ENCODE data around the gene ATXN1. TPM values are rescaled to one million over a fixed set of nuclear protein-coding genes. Genes with fewer than 3 reads are reported as not detected.

The ATXN1 gene
- total RNA-seq, 1 donor from 2014 or later: 69.1 TPM

DNA sequence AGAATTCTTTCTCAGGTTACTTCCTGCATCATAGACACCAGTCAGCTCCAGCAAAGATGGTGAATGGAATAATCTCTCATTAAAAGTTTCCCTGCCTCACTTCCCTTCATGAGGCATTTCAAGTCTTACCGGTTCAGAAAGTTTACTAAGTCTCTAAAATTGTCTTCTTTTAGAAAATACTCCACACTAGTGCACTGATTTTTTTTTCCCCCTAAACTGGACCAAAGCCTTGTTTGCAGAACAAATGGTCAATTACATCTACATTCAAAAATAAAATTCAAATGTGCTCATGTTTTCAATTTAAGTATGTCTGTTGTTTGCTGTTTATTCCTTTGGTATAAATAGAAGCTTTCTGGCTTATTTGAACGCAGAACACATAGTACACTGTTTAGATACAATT, 411.7 kb downstream of the ATXN1 start:
- no peaks in the 10 kb centered on the region for H3K27me3 Mint-ChIP-seq (ENCODE audit: low read depth)
- H3K27ac Mint-ChIP-seq: no peak overlapping the region
- no peaks in the 10 kb centered on the region for H3K9me3 Mint-ChIP-seq
- no peaks in the 10 kb centered on the region for H3K36me3 Mint-ChIP-seq (ENCODE audit: low read depth)
- no peak overlapping the region for H3K4me3 Mint-ChIP-seq (ENCODE audit: low read depth)
- no peak for DNase-seq (ENCODE audit: low spot score)
- peaks cover 5% of the 10 kb centered on the region for H3K4me1 Mint-ChIP-seq (ENCODE audit: low read depth)
- intact Hi-C loops (cut with micrococcal nuclease): no loop called here

- H3K4me3 Mint-ChIP-seq (ENCODE audit: low read depth): no peak overlapping the region
- intact Hi-C loops (cut with micrococcal nuclease): no loop called here
- DNase-seq (ENCODE audit: low spot score): no peak
- peaks cover 15% of the 10 kb centered on the region for H3K4me1 Mint-ChIP-seq (ENCODE audit: low read depth)
- H3K27me3 Mint-ChIP-seq (ENCODE audit: low read depth): no peaks in the 10 kb centered on the region
- H3K36me3 Mint-ChIP-seq (ENCODE audit: low read depth): peaks cover 7% of the 10 kb centered on the region
- no peak overlapping the region for H3K27ac Mint-ChIP-seq
- H3K9me3 Mint-ChIP-seq: no peaks in the 10 kb centered on the region
Measured at GRCh38 chr6:16346831-16347230, 414.4 kb downstream of the ATXN1 start.

DNA sequence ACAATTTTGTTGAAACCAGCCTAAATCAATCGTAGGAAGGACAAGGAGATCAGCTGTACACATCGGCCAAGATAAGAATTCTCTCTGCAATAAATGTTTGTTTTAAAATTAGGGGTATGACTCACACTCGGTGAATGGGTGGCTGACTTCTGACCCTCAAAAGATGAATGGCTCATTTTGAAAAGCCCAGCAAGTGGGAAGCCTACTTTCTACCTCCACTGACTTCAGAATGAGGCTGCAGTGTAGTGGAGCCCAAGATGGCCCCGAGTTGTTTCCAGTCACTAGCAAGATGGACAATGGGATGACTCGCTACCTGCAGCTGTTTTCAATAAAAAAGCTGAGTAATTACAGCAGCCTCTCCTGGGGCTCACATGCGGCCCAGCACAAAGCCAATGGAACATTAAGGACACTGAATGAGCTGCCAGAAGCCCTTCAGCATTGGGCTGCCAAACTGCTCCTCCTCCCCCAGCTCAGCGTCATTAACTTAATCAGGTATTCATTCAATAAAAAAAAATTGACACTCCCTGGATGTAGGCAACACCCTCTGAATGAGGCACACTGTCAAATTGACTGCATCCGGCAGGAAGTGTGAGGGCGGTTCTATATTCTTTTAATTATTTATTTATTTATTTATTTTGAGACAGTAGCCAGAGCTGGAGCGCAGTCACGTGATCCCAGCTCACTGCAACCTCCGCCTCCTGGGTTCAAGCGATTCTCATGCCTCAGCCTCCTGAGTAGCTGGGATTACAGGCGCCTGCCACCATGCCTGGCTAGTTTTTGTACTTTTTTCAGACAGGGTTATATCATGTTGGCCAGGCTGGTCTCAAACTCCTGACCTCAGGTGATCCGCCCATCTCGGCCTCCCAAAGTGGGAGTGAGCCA, 415.6 kb downstream of the ATXN1 start:
- Mint-ChIP-seq H3K4me3 (ENCODE audit: low read depth) (no peak overlapping the region), H3K4me1 (ENCODE audit: low read depth) (peaks cover 15% of the 10 kb centered on the region), H3K27me3 (ENCODE audit: low read depth) (no peaks in the 10 kb centered on the region), H3K9me3 (no peaks in the 10 kb centered on the region), H3K36me3 (ENCODE audit: low read depth) (peaks cover 7% of the 10 kb centered on the region), H3K27ac (no peak overlapping the region)
- intact Hi-C loops (cut with micrococcal nuclease): no loop called here
- DNase-seq (ENCODE audit: low spot score): no peak

DNA sequence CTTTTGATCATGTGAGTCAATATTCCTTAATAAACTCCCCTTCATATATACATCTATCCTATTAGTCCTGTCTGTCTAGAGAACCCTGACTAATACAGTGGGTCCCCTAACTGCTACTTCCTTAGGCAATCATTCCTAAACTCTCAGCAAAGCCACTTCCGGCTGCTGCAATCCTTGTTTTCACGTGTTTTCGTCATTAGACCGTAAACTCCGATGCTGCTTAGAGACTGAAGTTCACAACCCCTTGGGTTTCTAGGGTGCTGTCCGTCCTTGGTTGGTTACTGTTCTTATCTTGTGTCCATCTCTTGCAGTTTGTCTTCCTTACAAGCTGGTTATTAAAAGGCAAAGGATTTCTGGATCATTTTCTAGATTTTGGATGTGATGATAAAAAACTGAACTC, 416.5 kb downstream of the ATXN1 start:
- Mint-ChIP-seq H3K27ac (no peak overlapping the region), H3K27me3 (ENCODE audit: low read depth) (no peaks in the 10 kb centered on the region), H3K9me3 (no peaks in the 10 kb centered on the region), H3K36me3 (ENCODE audit: low read depth) (peaks cover 7% of the 10 kb centered on the region), H3K4me3 (ENCODE audit: low read depth) (no peak overlapping the region), H3K4me1 (ENCODE audit: low read depth) (peaks cover 15% of the 10 kb centered on the region)
- DNase-seq (ENCODE audit: low spot score): no peak
- intact Hi-C loops (cut with micrococcal nuclease): no loop called here

DNA sequence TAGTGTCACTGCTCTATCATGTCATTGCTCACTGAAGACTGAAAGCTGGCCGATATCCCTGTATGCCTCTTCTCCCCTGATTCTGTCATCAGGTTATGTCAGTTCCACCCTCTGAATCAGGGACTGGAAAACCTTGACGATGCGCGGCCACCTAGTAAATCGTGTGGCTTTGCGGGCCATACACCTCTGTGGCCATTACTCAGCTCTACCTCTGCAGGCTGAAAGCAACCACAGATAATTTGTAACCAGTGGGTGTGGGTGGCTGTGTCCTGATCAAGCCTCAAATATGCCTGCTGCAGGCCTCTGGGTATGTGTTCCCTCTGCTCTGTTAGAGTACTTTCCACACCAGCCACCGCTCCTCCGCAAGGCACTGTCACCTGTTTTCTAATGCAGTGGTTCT, 417.7 kb downstream of the ATXN1 start:
- Mint-ChIP-seq H3K27ac (no peak overlapping the region), H3K36me3 (ENCODE audit: low read depth) (peaks cover 7% of the 10 kb centered on the region), H3K9me3 (no peaks in the 10 kb centered on the region), H3K27me3 (ENCODE audit: low read depth) (no peaks in the 10 kb centered on the region), H3K4me3 (ENCODE audit: low read depth) (no peak overlapping the region), H3K4me1 (ENCODE audit: low read depth) (peaks cover 17% of the 10 kb centered on the region)
- DNase-seq (ENCODE audit: low spot score): no peak
- intact Hi-C loops (cut with micrococcal nuclease): no loop called here

GRCh38 chr6:16339265-16339587, 422.0 kb downstream of the ATXN1 start:
- Mint-ChIP-seq H3K27me3 (ENCODE audit: low read depth) (no peaks in the 10 kb centered on the region), H3K9me3 (no peaks in the 10 kb centered on the region), H3K36me3 (ENCODE audit: low read depth) (peaks cover 11% of the 10 kb centered on the region), H3K4me3 (ENCODE audit: low read depth) (no peak overlapping the region), H3K4me1 (ENCODE audit: low read depth) (peaks cover 22% of the 10 kb centered on the region), H3K27ac (no peak overlapping the region)
- intact Hi-C loops (cut with micrococcal nuclease): no loop called here
- no peak for DNase-seq (ENCODE audit: low spot score)

DNA sequence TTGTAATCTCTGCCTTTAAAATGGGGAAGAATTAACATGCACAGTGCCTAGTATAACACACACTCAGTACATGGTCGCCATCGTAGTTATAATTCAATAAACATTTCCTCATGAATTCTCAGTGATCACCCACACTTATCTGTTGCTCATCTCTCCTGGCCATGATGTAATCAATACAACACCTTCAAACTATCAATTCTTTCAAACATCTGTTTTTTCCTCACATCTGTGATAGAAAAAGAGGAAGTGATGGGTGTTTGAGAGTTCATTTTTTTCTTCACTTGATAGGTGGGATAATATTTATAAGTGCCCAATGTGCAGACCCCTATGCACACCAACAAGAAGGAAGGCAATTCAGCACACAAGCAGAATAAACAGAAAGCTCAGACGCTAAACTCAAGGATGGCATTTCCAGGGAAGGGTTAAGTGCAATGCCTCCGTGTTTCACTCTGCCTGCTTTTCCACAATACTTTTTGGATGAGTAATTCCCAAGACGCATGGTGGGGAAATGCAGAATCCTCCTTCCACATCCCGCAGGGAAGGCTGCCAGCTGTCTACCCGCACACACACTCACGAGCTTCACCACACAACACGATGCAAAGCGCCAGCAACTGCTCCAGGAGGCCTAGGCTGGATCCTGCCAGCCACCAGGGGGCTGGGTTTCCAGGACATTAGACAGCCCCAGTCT, 422.5 kb downstream of the ATXN1 start:
- H3K4me1 Mint-ChIP-seq (ENCODE audit: low read depth): peaks cover 21% of the 10 kb centered on the region
- no peak for DNase-seq (ENCODE audit: low spot score)
- H3K27ac Mint-ChIP-seq: no peak overlapping the region
- intact Hi-C loops (cut with micrococcal nuclease): no loop called here
- H3K4me3 Mint-ChIP-seq (ENCODE audit: low read depth): no peak overlapping the region
- H3K27me3 Mint-ChIP-seq (ENCODE audit: low read depth): no peaks in the 10 kb centered on the region
- H3K36me3 Mint-ChIP-seq (ENCODE audit: low read depth): peaks cover 7% of the 10 kb centered on the region
- no peaks in the 10 kb centered on the region for H3K9me3 Mint-ChIP-seq

- no peak for DNase-seq (ENCODE audit: low spot score)
- H3K36me3 Mint-ChIP-seq (ENCODE audit: low read depth): peaks cover 7% of the 10 kb centered on the region
- no peak overlapping the region for H3K27ac Mint-ChIP-seq
- H3K9me3 Mint-ChIP-seq: no peaks in the 10 kb centered on the region
- H3K4me3 Mint-ChIP-seq (ENCODE audit: low read depth): no peak overlapping the region
- intact Hi-C loops (cut with micrococcal nuclease): no loop called here
- H3K4me1 Mint-ChIP-seq (ENCODE audit: low read depth): peaks cover 14% of the 10 kb centered on the region
- no peaks in the 10 kb centered on the region for H3K27me3 Mint-ChIP-seq (ENCODE audit: low read depth)
Measured at GRCh38 chr6:16337295-16337975, 423.8 kb downstream of the ATXN1 start.

DNA sequence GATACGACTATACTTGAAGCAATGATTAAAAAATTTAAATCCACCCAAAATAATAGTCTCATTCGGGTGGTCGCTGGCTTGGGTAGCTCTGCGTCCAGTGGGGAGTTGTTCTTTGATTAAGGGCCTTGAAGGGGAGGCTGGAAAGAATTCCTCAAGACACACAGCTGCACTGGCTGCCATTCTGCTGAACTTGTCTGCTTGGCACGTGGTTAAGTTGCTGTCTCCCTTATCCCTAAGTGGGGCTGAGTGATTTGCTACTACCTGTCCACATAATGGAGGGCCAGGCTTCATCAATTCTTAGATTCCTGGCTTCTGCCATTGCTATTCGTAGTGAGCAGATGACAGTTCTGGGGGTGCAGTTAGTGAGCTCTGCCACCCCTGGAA, 424.4 kb downstream of the ATXN1 start:
- intact Hi-C loops (cut with micrococcal nuclease): no loop called here
- Mint-ChIP-seq H3K27me3 (ENCODE audit: low read depth) (no peaks in the 10 kb centered on the region), H3K36me3 (ENCODE audit: low read depth) (peaks cover 6% of the 10 kb centered on the region), H3K9me3 (no peaks in the 10 kb centered on the region), H3K4me3 (ENCODE audit: low read depth) (no peak overlapping the region), H3K27ac (no peak overlapping the region), H3K4me1 (ENCODE audit: low read depth) (peaks cover 12% of the 10 kb centered on the region)
- no peak for DNase-seq (ENCODE audit: low spot score)

- no peak for DNase-seq (ENCODE audit: low spot score)
- no peaks in the 10 kb centered on the region for H3K27me3 Mint-ChIP-seq (ENCODE audit: low read depth)
- H3K27ac Mint-ChIP-seq: no peak overlapping the region
- peaks cover 12% of the 10 kb centered on the region for H3K4me1 Mint-ChIP-seq (ENCODE audit: low read depth)
- H3K36me3 Mint-ChIP-seq (ENCODE audit: low read depth): peaks cover 6% of the 10 kb centered on the region
- no peak overlapping the region for H3K4me3 Mint-ChIP-seq (ENCODE audit: low read depth)
- no peaks in the 10 kb centered on the region for H3K9me3 Mint-ChIP-seq
- intact Hi-C loops (cut with micrococcal nuclease): no loop called here
Measured at GRCh38 chr6:16336056-16336818, 425.0 kb downstream of the ATXN1 start.

DNA sequence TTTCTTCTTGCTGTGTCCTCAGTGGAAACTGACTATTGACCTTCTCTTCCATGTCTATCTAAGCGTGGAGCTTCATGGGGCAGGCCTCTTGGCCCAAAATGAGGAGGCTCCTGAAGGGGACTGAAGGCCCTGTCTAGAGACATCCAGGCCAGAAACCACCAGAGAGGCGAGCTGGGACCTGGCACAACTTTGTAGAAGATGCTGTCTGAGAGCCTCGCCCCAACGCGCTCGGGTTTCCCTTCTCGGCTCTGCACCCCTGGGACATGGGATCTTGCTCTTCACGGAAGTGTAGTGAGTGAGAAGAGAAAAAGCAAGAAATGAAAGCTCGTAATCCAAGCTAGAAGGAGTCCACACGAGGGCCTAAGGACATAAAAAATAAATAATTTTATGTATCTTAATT, 426.1 kb downstream of the ATXN1 start:
- Mint-ChIP-seq H3K4me1 (ENCODE audit: low read depth) (peaks cover 15% of the 10 kb centered on the region), H3K4me3 (ENCODE audit: low read depth) (no peak overlapping the region), H3K27ac (no peak overlapping the region), H3K27me3 (ENCODE audit: low read depth) (no peaks in the 10 kb centered on the region), H3K9me3 (no peaks in the 10 kb centered on the region), H3K36me3 (ENCODE audit: low read depth) (peaks cover 6% of the 10 kb centered on the region)
- no peak for DNase-seq (ENCODE audit: low spot score)
- intact Hi-C loops (cut with micrococcal nuclease): no loop called here

- DNase-seq (ENCODE audit: low spot score): no peak
- no peak overlapping the region for H3K4me3 Mint-ChIP-seq (ENCODE audit: low read depth)
- H3K36me3 Mint-ChIP-seq (ENCODE audit: low read depth): peaks cover 6% of the 10 kb centered on the region
- intact Hi-C loops (cut with micrococcal nuclease): no loop called here
- H3K27ac Mint-ChIP-seq: no peak overlapping the region
- no peaks in the 10 kb centered on the region for H3K27me3 Mint-ChIP-seq (ENCODE audit: low read depth)
- H3K9me3 Mint-ChIP-seq: no peaks in the 10 kb centered on the region
- H3K4me1 Mint-ChIP-seq (ENCODE audit: low read depth): peaks cover 15% of the 10 kb centered on the region
Measured at GRCh38 chr6:16334671-16335070, 426.6 kb downstream of the ATXN1 start.

Measured in activated T-helper 2 cell treated with anti-CD3 and anti-CD28 coated beads, Interferon-gamma antibody, Interleukin-2, Interleukin-4, amounts not matched to agents 10 μg/mL and 5 μg/mL and 100 μg/mL, durations not matched to agents 14 hours and 24 hours and 36 hours (primary cell).